GM18507 (cell line): Measurements from ENCODE around the gene PHF2.
"Not testable (repeated sequence)": the region's sequence is repeated elsewhere in the genome, so short reads cannot be mapped to it uniquely, and the experiment has no call there.

Experiments
- DNase-seq: peaks from one replicate; pipeline ENCODE4 v3.0.0; 2011; ENCODE audit warnings: low read depth; ENCODE audit not compliant: insufficient read length; ENCODE audit errors: extremely low spot score
- FAIRE-seq: peaks from 2 replicates; lab custom pipeline; 2011; peaks lifted over from hg19 to GRCh38; lab: Jason Lieb, UNC

PHF2 gene

DNA sequence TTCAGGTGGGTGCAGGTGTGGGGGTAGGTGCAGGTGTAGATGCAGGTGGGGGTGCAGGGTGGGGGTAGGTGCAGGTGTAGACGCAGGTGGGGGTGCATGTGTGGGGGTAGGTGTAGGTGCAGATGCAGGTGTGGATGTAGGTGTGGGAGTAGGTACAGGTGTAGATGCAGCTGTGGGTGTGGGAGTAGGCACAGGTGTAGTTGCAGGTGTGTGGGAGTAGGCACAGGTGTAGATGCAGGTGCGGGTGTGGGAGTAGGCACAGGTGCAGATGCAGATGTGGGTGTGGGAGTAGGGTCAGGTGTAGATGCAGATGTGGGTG is 94.6 kb downstream of the PHF2 start:
- DNase-seq (no peak), FAIRE-seq (no peak)

DNA sequence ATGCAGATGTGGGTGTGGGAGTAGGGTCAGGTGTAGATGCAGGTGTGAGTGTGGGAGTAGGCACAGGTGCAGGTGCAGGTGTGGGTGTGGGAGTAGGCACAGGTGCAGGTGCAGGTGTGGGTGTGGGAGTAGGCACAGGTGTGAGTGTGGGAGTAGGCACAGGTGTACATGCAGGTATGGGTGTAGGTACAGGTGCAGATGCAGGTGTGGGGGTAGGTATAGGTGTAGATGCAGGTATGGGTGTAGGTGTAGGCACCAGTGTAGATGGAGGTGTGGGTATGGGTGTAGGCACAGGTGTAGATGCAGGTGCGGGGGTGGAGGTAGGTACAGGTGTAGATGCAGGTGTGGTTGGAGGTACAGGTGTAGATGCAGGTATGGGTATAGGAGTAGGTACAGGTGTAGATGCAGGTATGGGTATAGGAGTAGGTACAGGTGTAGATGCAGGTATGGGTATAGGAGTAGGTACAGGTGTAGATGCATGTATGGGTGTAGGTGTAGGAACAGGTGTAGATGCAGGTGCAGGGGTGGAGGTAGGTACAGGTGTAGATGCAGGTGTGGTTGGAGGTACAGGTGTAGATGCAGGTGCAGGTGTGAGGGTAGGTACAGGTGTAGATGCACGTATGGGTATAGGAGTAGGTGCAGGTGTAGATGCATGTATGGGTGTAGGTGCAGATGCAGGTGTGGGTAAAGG is 96.1 kb downstream of the PHF2 start:
- not testable (repeated sequence) for FAIRE-seq, DNase-seq

DNA sequence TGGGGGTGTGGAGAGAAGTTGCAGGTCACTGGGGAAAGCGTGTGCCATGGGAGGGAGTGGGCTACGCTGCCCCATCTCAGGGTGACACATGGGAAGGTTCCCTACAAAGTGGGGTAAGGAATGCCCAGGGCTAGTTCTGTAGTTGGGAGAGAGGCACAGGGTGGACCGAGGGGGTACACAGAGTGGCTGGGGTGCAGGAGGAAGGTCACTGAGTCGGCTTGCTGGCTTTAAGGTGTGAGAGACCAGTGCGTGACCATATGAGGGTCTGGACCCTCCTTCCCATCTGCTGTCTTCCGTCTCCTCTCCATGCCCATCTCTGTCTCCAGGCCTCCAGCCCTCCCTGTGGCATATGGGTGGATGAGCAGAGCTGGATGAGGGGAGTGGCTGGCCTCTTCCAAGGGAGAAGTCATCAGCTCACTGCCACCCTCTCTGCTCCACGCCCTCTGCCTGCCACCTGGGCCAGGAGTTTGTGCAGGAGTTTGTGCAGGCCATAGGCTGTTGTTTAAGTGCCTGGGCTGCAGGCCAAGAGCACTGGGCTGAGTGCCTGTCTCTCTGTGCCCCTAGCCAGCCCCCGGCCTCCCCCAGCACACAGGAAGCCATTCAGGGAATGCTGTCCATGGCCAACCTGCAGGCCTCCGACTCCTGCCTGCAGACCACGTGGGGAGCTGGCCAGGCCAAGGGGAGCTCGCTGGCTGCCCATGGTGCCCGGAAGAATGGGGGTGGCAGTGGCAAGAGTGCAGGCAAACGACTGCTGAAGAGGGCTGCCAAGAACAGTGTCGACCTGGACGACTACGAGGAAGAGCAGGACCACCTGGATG is 96.8 kb downstream of the PHF2 start:
- DNase-seq (no peak), FAIRE-seq (no peak)

DNA sequence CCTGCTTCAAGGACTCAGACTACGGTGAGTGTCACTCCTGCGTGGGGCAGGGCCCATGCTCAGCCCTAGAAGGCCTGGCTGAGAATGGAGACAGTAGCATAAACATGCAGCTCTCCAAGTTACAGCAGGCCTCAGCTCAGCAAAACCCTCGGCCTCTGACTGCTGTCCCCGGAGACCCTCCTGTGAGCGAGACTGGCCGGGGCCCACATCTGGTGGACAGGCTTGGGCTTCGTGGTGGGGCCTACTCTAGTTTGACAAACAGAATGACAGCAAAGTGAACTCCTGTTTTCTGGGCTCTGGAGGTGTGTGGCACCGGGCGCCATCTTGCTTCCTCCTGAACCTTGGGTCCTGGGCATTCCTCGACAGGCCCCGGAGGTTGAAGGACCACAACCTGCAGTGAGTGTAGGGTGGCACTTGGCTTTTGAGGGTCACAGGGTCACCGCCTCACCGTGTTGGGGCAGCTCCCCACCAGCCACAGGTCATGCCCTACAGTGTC is 97.5 kb downstream of the PHF2 start:
- DNase-seq (no peak), FAIRE-seq (no peak)

DNA sequence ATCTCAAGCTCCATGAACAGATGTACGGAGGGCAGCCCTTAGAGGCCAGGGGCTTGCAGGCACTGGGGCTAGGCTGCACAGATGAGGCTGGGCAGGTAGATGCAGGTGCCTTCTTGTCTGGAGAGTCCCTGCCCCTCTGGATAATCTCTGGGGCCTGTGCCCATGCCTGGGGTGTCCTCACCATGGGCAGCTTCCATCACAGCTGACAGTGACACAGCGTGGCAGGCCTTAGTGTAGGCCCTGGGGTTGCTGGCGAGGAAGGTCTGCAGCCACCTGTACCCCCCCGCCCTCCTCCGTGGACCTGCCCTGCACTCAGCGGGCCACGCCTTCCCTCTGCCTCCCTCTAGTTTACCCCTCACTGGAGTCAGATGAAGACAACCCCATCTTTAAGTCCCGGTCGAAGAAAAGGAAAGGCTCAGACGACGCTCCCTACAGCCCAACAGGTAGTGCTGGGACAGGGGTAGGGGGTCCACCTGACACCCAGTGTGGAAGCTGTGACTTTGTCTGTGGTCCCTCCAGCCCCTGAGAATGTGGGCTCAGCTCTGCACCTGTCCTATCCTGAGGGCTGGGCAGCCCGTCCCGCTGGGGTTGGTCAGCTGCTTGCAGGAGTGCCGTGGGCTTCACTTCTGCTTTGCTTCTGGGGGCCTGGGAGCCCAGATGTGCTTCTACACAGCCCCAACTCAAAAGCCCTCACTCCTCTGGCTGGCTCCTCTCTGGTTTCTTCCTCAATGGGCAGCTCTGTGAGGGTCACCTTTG is 98.4 kb downstream of the PHF2 start:
- FAIRE-seq: no peak

DNA sequence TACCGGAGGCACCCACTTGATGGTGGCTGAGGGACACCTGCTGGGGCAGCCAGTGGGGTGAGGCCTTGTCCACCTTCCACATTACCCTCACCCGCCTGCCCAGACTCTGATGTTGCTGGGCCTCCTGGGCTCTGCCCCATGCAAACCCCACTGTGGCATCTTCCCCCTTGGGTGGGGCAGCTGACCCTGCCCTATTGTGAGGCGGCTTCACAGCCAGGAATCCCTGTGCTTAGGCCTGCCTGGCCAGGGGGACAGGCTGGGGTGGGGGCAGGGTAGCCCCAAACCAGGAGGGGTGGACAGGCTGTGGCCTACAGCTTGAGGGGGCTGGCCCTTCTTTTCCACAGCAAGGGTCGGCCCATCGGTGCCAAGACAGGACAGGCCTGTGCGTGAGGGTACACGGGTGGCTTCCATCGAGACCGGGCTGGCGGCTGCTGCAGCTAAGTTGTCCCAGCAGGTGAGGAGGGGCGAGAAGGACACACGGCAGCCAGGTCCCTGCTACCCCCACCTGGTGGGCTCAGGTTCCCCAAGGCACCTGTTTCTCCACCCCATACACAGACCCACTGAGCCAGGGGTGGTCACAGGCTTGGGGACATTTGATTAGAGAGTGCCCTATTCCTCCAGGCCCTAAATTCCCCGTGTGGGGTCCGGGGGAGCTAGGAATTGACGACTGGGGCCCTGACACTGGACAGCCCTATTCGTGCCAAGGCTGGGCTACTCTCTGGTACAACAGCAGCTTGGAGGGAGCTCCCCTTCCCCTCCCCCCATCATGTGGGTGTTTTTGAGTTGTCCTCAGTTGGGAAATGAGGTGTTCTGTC is 99.2 kb downstream of the PHF2 start:
- no peak for DNase-seq
- FAIRE-seq: no peak

More for the DNA sequence above, 98.4 kb downstream of the PHF2 start:
- DNase-seq: no peak

DNA sequence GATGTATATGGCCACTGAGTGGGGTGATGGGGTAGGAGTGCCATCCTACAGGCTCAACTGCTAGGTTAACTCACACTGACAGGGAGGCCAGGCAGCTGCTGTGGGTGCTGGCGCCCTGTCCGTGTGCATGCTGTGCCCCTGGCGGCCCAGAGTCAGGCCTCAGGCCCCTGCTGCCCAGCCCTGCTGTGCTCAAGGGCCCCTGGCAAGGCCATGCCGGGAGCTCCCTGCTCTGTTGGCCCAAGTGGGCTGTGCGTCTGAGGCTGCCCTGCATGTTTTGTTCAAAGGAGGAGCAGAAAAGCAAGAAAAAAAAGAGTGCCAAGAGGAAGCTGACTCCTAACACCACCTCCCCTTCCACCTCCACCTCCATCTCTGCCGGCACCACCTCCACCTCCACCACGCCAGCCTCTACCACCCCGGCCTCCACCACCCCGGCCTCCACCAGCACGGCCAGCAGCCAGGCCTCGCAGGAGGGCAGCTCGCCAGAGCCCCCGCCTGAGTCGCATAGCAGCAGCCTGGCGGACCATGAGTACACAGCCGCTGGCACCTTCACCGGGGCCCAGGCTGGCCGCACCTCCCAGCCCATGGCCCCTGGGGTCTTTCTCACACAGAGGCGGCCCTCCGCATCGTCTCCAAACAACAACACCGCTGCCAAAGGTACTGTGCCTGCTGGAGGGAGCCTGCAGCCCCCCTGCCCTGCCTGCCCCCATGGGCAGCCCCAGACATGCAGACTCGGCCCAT is 100.1 kb downstream of the PHF2 start:
- DNase-seq: no peak
- no peak for FAIRE-seq

DNA sequence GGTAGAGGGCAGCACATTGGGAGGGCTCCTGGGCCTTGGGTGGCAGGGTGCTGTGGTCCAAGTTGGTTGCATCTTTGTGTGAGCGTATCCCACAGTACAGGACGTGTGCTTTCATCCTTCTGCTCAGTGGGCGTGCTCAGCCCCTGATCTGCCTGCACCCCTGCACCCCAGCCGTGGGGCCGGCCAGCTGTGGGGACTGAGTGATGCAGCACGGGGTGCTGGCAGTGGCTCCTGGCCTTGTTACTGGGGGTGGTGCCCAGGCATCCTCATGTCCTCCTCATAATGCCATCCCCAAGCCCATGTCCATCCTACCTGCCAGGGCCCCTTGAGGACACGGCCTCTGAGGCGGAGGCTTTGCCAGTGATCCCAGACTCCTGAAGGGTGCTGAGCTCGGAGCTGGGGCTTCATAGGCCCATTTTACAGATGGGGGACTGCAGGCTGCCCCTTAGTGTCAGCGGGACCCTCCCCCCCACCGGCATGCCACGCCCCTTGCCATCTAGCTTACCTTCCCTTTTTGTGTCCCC is 100.7 kb downstream of the PHF2 start:
- no peak for FAIRE-seq
- no peak for DNase-seq

DNA sequence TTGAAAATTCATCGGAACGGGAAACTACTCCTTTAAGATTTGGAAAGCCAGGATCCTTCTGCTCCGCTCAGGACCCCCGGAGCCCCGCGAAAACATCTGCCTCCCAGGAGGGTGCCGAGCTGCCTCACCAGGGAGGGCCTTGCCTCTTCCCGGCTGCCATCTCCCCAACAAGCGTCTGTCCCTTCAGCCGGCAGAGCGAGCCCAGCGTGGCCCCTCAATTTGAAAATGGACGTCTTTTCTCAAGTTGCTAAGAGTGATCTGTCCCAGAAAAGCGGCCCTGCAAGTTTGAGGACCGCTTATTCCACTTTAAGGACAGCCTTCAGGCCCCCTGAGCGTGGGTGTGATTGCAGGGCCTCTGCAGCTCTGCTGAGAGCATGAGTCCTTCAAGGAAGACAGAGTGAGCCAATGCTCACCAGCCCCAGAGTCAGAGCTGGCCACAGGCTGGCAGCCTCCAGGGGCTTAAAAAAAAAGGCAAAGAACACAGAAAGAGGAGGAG is 101.3 kb downstream of the PHF2 start:
- FAIRE-seq (no peak), DNase-seq (no peak)

DNA sequence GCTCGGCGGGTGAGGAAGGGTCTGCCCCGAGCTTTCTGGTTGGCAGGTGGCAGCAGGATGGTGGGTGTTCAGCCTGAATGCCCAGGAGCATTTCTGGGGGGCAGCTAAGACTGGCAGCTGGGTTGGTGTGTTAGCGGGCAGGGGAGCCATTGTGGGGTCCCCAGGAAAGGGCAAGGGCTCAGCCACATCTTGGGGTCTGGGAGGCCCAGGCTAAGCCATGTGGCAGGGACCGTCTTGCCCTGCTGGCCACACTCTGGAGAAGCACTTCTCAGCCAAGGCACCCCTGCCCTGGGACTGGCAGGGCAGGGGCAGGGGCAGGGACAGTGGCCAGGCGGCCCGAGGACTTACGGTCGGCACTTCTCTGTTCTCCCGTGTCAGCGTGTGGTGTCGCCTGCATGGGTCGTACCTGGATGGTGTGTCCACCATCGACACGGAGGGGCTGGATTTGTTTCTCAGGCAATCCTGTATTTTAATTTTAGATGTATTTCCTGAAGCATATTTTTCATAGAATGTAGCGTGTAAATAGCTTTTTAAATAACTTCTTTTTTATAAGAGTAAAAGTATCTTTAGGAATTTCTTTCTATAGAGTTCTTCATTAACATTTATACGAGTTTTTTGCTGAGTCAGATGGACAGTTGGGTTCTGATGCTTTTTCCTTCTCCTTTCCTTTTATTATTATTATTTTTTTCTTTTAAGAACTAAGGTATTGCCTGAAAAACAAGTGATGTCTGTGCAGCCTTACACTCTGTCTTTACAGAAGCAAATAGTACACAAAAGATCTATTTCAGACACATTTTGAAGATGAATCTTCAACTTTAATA is 102.0 kb downstream of the PHF2 start:
- no peak for FAIRE-seq
- no peak for DNase-seq

DNA sequence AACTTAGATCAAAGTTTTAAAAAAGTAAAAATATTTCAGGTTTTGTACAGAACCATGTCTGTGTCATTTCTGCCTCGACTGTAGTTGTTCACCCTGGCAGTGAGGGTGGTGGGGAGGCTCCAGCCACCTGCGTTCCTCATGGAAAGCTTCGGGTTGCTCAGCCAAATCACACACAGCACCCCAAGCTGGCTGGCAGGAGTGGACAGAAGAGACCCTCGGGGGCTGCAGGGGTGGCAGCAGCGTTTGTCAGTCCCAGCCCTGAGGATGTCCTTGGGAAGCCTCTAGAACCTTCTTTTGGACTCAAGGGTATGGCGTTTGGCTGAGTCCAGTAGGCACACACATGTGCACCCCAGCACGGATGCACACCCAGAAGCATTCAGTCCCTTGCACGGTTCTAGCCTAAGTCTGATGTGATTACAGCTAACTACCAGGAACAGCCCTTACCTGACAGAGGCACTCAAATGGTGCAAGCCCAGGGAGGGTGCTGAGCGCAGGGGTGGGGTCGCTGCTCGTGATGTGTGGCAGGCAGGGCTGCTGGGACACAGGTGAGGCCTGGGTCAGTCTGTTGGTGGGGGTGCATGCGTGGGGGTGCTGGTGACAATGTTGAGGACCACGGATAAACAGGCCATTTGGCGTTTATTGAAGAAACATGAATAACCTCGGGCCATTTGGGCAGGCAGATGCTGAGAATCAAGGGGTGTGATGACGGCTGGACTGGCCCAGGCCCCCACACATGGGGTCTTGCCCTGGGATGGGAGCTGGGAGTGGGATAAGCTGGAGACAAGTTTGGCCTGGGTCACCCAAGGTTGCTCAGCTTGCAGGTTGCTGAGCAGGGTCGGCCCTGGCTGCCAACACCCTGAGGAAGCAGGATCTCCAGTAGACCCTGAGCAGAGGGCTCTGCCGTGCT is 103.4 kb downstream of the PHF2 start:
- FAIRE-seq: no peak
- no peak for DNase-seq

DNA sequence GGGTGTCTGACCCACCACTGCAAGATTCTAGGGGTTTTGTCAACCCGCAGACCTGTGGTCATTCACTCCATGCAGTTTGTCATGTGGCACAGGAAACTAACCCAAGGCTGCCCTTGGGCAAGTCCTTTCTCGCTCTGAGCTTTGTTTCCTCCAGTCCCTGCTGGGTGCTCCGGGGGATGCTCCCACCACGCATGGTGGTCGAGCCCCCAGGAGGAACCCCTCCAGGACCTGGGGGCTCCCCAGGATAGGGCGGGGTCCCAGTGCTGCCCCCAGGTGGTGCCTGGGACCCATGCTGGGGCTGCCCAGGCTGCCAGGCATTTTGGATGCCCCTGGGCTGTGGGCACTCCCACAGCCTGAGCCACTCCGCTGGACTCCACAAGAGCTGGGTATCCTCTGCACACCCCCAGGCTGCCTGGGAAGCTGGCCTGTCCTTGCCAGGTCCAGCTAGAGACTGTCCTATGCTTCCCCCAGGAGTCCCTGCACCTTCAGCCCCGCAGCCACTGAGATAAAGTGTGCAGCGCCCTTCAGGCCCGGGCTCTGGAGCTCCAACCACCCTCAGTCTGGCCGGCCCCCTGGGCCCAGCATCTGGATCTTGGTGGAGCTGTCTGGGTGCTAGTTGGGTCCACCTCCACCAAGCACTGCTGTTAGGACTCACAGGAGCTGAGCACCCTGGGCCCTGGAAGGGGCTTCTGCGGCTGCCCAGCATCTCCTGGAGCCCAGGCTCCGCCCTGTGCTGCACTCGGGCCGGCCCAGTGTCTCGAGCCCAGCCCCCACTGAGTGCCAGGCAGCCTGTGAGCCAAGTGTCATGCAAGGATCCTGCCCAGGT is 104.3 kb downstream of the PHF2 start:
- FAIRE-seq: no peak

DNA sequence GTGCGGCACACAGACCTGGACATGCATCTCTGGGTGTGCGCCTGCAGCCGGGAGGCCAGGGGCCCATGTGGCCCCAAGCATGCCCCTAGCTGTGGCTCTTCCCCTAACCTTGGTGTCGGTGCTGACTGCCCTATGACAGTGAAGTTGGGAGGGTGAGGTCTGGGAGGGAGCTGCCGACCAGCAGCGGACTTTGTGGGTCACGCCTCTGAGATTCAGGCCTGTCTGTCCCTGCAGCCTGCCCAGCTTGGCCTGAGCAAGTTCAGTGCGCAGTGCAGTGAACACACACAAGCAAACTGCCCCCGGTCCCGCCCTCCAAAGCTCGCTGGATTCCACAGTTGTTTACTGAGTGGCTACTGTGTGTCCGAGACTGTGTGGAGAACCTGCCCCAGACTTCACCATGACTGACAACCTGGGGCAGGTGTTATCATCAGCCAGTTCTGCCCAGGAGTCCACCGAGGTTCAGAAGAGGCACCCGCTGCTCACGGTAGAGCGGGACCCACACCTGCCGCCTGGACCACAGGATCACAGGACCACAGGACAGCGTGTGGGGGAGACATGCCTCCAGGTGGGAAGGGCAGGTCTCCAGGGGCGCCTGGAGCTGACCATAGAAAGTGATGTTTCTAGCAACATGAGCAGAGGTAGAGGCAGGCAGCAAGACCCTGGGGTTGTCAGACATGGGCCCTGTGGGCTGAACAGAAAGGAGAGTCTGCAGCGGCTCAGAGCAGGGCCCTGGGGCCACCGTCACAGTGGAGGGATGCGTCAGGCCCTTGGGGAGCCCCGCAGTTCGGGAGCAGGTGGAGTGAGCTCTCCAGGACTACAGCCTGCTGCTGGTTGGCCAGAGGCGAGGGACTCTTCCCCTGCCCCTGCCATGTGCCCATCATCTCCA is 105.1 kb downstream of the PHF2 start:
- DNase-seq: no peak
- FAIRE-seq: no peak

More for the DNA sequence above, 104.3 kb downstream of the PHF2 start:
- no peak for DNase-seq

DNA sequence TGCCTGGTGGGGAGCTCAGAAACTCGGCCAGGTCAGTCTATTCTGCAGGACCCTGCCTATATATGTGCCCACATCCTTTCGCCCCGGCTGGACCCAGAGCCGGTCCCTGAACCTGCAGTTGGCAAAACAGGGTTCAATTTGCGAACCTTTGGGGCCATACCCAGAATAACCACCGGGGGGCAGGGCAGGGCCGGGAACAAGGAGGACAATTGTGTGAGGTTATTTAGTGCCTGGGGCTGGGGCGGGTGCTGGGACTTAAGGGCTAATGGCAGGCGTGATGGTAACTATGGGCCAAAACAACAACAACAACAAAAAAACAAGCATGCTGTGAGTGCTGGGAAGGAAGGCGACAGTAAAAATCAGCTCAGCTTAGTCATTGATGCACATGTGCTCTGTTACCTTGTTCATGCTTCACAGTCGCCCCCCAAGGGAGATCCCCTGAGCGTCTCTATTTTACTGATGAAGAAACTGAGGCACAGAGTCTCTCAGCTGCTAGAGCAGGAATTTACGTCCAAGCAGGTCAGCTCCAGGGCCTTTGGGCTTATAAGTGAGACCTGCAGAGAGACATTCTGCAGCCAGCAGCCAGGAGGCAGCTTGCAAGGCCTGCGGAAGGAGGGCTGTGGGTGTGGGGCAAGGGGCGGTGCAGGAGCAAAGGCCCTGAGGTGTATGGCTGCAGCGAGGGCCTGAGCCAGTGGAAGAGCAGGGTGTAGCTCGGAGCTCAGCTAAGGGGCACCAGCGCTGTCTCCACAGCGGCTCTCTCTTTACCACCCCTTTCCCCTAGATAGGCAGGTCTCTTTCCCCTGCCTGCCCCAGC is 106.0 kb downstream of the PHF2 start:
- FAIRE-seq (peak; percentile 63), DNase-seq (peak; percentile 32)
